ENCODE results near the gene SORCS1.

SORCS1 gene

DNA sequence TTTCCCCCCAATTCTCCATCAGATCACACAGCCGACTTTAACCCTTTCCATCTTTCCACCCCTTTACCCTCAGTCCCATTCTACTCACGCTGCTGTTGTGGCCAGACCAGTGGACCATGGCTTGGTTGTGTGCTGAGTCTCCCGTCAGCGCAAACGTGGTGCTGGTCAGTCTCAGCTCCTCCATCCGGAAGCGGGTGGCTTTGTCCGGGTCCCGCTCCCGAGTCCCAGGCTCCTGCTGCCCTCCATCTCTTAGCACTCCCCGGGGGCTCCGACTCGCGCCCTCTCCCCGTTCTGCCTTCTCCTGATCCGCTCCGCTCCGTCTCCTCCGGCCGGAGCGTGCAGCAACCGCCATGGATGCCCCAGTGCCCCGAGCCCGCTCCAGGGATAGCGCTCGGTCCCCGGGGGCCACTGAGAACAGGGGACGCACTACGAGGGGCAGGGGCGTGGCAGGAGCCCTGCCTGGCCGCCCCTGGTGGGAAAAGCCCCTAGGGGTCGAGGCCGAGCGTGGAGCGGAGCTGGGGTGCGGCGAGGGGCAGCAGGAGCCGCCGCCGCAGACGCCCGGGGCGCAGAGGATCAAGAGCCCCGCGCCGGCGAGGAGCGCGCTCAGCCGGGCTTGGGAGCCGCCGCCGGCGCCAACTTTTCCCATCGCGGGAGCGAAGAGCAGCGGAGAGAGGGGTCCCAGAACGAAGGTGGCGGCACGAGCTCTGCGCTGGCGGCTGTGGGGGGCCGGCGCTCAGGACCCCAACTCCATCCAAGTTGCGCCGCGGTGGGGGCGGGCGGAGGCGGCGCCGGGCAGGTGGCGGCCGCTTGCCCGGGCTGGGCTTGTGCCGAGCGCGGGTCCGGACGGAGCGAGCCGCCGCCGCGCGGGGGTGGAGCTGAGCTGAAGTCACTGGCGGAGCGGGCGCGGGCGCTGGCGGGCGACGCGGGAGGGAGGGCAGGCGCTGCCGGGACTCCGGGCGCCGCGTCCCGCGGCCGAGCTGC, at the start of gene SORCS1:
SORCS1 (minus strand) TSS at position 826 of the 981 bp plus-strand sequence.
- DNase-seq (ENCODE audit: low read depth) = no peak

DNA sequence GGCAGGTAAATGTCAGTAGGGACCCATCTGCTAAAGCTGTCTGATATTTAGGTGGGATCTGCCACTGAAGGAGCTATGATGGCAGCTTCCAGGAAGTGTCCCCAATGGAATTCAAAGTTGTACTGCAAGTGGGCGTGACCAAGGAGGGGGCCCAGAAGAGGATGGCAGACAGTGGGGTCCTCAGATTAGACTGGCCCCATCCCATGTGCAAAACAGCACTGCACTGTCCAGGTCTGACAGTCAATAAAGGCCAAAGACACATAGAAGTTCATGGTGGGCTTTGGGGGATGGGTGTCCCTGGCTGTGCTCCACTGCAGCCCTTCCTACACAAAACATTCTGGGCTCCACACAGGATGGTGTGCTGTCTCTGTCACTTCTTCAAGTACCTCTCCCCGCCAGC, 49.8 kb upstream of the SORCS1 start:
- DNase-seq (ENCODE audit: low read depth) = no peak

DNA sequence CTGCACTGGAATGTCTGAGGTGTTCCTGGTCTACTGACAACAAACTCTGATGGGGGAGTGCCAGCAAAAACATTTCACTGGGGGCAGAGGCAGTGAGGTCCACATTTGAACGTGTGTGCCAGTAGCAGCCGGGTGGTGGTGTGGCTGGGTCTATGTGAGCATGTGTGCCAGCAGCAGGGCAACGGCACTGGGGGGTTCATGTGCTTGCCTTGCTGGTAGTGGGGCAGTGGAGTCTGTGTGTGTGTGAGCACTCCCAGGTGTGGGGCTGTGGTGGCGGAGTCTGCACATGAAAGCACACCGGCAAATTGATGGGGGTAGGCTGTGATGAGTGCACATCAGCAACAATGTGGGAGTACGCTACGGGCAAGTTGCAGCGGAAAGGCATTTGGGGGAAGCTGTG, 49.4 kb upstream of the SORCS1 start:
- no peak for DNase-seq (ENCODE audit: low read depth)

DNA sequence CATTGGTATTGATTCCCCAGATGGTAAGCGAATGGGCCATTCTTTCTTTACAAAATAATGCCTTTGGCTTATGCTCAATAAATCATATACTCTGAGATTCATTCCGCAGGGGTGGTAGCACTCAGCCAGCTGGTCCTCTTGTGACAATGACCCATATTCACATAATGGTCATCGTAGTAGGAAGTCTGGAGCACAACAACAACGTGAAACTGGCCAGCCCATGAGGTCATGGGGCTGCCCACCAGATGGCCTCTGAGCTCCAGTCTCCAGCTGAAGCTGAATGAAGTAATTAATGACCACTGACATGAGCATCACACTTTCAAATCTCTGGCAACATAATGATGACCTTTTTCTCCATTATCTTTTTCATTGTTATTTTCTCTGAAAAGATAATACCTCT, 42.3 kb upstream of the SORCS1 start:
- no peak for DNase-seq (ENCODE audit: low read depth)

DNA sequence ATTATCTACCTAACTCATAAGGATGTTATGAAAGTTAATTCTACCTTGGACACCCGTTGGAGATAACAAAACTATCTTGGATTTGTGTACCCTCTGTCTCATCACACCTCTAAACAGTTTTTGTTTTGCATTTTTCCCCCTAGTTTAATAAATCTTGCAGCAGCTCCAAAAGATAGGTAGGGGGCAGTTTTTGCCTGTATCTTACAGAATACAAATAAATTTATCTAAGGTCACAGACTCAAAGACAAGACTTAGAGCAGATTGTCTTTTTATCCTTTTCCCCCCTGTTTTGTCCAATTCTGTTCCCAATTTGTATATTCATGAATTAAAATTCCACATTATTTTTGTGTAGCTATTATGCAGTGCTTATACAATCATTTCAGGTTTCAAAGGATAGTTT, 5.0 kb upstream of the SORCS1 start:
- DNase-seq (ENCODE audit: low read depth) = no peak

DNA sequence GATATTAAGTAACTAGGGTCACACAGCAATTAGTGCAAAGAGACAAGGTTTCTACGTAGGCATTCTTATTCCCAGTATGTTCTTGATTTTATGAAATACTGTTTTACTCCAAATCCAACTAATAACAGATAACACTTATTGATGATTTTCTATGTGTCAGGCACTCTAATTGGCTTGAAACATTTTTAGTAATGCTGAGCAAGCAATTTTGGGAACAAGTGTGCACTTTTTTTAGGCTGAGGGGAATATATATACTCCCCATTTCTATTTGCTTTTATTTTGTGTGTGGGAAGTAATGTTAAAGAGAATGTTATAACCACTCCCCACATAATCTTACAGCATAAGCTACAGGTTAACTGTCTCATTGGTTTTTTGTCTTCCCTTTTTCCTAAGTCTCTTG, 4.2 kb upstream of the SORCS1 start:
- no peak for DNase-seq (ENCODE audit: low read depth)

DNA sequence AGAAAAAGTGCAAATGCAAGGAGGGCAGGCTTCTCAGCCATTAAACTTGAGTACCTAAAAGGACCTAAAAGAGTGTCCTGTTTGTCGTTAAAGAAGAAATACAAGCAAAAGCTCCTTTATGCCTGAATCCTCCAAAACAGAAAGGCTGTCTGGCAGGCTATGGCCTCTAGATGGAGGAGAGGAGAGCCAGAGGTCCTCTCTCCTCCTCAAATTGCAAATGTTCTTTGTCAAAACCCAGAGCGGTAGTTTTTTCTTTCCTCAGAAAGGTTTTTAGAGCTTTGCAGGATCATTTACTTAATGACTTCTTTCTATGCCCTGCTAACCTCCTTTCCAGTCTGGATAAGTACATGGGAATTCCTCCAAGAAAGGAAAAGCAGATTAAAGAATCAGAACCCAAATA, 1.9 kb upstream of the SORCS1 start:
- no peak for DNase-seq (ENCODE audit: low read depth)

DNA sequence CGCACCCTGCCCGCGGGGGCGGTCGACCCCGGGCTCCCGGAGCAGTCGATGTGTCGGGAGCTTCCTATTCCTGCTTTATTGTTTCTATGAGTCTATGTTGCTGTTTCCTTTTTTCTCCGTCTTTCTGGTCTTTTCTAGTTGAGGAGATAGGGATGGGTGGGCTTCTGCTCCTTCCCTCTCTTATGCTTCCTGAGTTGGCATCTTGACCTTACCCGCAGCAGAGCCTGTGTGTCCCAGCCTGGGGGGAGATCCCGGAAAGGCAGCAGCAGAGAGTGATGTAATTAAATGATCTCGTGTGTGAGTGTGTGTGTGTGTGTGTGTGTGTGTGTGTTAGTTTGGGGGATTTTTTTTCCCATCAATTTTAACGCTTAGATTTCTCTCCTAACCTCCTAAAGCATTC, 486 bp upstream of the SORCS1 start:
- DNase-seq (ENCODE audit: low read depth) = no peak

DNA sequence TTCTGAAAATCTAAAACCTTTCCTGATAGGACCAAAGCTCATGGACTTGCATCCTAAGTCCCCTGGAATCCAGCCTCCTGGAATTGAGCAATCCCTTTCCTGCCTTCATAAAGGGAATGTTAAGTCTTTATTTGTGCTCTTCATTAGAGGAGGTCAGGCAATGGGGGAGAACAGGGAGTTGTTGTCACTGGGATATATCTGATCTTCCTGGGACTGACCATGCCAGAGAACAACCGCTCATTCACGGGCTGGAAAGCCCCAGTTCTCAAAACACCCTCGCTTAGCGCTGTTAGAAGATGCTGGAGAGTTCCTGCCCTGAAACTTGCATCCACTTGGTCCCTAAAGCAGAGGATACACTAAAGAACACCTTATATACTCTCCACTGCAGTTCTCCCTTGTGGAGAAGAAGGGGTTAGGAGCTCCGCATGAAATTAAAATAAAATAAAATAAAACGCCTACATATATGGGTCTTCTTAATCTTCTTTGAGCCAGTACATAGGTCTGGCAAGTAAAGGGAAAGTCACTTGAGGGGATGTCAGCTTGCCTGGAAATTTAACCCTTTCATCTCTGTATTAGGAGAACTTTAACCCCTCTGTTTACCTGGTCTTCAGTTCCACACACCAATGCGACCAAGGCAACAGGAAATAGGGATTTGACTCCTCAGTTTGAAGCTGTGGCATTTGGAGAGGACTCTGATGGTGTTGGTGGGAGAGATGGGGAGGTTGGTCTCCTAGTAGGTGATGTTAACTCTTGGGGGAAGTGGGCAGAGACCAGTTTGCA, 1.2 kb downstream of the SORCS1 start:
- no peak for DNase-seq (ENCODE audit: low read depth)

DNA sequence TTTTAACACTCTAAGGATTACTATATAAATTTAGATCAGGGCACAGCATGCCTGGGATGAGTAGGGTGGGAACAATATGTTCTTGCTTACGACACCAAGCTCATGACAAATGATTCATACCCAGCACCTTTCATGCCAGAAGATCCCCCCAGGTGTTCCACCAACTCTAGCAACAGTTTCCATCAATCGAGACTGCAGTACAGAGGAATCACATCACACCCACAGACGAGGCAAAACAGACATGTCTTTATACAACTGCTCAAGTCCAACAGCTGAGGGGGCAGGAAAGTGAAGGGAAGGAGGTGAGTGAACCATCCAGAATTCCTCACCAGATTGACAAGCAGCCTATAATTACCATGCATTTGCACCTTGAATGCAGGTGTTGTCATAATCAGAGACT, 3.6 kb downstream of the SORCS1 start:
- DNase-seq (ENCODE audit: low read depth) = no peak

DNA sequence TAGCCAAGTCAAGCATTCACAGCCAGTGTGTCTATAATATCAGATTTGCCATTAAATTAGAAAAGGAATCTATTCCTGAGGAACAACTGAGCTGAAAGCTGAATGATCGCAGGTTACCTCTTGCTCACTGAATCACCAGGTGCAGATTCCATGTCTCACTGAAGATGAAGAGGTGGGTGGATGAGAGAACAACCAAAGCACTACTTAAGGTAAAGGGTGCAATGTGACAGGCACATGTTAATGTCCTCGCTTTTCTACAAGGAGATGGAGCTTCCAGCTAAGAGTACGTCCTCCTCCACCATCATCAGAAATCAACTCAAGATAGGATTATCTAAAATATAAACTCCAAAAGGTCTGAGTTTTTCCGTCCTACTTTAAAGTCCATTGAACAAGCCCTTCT, 4.6 kb downstream of the SORCS1 start:
- DNase-seq (ENCODE audit: low read depth) = no peak

DNA sequence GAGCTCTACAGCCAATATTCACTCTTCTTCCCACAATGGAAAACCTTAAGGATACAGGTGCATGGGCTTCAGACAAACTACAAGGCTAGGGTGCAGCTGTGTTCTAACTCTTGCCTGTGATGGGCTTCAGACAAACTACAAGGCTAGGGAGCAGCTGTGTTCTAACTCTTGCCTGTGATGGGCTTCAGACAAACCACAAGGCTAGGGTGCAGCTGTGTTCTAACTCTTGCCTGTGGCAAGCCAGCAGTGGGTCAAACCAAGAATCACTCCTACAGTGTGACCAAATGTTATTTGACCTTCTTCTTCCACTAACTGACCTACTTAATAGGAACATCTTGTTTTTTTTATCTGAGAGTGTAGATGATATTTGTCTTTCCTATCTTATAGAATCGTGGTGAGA, 7.4 kb downstream of the SORCS1 start:
- DNase-seq (ENCODE audit: low read depth) = no peak

DNA sequence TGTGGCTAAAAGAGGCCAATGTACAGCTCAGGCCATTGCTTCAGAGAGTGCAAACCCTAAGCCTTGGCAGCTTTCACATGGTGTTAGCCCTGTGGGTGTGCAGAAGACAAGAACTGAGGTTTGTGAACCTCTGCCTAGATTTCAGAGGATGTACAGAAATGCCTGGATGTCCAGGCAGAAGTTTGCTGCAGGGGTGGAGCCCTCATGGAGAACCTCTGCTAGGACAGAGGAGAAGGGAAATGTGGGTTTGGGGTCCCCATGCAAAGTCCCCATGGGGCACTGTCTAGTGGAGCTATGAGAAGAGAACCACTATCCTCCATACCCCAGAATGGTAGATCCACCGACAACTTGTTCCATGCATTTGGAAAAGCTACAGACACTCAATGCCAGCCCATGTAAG, 12.4 kb downstream of the SORCS1 start:
- no peak for DNase-seq (ENCODE audit: low read depth)

DNA sequence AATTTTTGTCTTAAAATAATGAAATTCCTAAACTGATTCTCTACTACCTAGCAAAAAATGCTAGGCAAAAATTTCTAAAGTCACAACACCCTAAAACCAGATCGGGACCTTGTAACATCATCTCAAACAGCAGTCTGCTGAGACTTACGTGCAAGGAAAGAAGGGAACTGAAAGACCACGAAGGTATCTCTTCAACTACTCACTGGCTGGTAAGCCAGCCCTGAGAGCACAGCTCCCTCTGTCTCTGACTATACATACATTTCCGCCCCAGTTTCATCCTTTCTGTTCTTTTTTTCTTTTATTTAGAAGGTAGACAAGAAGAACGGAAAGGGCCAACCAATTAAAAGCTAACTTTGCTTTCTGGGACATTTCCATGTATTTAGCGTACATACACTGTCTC, 15.6 kb downstream of the SORCS1 start:
- DNase-seq (ENCODE audit: low read depth) = no peak

DNA sequence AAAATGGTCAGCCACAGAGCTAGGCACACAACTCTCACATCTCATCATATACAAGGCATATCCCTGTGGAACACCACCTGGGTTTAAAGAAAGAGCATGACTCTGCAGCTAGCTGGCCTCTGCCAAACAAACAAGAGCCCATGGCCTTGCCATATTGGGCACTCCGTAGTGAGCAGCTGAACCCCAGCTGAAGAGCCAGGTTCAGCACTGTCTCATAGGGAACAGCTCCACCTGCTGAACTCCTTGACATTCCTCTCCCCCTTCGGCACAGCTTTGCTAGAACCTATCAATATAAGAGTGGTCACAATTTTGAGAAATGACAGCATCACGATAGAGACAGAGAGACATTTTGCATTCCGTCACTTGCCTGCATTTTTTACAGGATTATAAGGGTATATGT, 20.0 kb downstream of the SORCS1 start:
- no peak for DNase-seq (ENCODE audit: low read depth)

DNA sequence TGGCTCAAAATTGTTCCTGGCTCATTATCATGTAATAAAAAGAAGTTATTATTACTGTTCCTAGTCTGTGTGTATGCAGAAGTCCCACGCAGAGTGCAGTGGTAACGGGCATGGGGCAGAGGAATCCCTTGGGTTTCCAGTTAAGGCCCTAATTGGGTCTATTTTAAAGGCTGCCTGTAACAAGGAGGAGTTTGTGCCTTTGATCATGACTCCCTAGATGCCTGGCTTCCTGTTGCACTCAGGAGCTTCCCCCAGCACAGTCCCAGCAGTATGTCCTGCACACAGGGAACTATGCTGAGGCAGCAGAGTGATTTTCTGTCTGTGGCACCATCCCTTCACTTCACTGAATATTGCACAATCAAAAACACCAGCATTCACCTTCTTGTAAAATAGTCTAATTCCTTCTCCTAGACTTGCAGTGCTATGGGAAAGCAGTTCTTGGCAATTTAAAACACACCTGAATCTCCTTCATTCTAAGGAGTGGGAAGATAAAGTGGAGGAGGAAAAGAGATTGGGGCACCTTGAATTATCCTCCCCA, 22.9 kb downstream of the SORCS1 start:
- DNase-seq (ENCODE audit: low read depth) = no peak

DNA sequence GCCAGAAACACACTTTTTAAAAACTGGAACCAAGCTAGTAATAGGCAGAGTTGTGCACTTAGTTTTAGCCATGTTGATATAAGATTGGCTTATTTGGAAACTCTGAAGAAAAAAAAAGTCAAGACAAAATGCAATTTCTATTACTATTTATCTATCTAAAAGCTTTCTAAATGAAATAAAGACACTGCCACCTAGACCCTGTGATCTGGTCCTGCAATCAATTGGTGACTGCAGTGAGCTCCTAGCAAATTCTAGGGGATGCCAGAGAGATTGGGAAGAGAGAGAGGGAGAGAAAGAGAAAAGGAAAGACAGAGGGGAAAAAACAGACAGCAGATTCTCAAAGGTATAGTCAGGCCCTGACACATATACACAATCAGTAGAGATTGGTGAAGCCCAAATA, 25.3 kb downstream of the SORCS1 start:
- no peak for DNase-seq (ENCODE audit: low read depth)

DNA sequence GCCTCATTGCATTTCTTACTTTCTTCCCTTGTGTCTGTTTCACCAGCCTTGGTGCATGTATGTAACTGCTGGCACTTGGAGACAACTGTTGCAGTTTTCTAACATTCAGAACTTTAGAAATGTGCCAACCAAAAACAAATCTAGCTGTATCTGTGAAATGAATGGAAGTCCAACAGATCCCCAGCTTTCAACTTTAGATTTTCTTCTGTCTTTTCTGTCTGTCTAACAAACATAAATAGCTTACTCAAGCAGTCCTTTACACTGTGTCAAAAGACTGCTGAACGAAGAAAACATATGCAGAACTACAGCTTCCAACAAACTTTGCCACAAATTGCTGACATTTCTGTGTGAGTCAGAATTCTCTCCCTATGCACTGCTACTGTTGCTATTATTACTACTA, 30.9 kb downstream of the SORCS1 start:
- no peak for DNase-seq (ENCODE audit: low read depth)

DNA sequence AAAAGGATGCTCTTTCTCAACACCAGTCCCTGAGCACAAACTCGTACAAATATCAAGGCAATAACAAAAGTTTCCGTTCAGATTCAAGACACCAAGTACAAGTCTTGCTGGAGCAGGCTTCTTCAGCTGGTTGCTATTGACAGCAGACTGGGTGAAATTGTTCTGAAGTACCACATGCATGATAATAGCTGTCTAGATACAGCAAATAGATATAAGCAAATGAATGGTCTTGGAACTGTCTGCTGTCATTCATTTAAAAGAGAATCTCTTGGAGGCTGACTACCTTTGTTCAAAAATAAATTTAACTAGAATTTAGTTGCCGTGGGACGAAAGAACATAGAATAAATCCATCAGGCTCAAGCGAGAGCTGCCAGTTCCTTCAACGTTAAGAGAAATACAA, 35.5 kb downstream of the SORCS1 start:
- DNase-seq (ENCODE audit: low read depth) = no peak

DNA sequence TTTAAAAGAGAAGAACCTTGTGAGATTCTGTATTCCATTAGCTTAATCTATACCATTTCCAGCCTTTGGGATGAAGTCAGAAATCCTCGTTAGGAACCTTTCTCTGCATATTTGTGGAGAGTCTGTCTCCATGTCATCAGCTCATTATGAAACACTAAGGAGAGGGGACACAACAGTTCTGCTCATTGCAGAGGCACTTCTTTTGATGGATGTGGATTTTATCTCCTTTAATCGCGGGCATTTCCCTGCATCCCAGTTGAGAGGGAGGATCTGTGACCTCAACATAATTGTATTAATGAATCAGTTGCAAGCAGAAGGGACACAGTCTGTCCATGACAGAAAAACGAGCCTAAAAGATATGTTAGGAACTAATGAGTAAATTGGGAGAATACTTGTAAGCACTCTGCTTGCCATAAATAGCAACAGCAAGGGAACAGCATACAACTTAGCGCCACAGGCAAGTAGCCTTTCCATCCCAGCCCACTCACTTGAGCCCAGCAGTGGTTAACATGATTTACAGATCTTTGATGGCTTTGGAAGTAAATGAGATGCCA, 37.9 kb downstream of the SORCS1 start:
- DNase-seq (ENCODE audit: low read depth) = no peak

DNA sequence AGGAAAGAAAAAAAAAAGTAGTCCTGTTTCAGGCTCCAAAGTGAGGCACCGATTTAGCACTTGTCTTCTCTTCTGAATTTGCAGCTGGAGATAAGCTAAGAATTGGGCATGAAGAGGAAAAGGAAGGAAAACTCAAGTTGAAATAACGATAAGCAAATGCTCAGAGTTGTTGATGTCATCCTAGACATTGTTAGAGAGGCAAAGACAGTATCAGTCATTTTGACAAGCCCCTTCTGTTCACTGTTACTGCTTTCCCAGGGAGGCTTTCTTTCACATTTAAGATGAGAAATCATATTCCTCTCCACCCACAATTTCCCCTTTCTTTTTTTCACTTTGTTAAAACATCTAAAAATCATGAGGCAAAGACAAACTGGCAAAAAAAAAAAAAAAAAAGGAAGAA, 41.8 kb downstream of the SORCS1 start:
- DNase-seq (ENCODE audit: low read depth) = no peak

DNA sequence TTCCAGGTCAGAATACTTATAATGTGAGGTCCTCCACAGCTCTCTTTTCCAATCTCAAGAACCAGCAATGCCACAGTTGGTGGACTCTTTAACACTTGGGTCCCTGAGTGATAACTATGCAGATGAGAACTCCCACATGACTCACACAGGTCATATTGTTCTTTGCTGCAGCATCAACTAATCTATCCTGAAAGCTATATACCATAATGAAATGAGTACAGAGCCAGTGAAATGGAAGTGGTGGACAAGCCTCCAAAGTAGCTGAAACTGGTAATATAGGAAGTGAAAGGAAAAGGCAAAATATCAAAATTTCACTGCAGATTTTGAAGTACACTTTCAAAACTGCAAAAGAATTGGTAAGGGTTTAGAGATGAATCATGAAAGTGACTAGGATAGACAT, 45.6 kb downstream of the SORCS1 start:
- DNase-seq (ENCODE audit: low read depth) = no peak

All from T-helper 22 cell (primary cell).